ENCODE results near the gene MS4A18. TPM values are rescaled to one million over a fixed set of nuclear protein-coding genes. Genes with fewer than 3 reads are reported as not detected.

MS4A18 gene
- total RNA-seq, 2 experiments from 2014 or later: not detected

Other genes with a start within 250 kb of the MS4A18 start
- gene MS4A12, start 231.9 kb upstream of the MS4A18 start, total RNA-seq: not detected
- gene MS4A13, start 209.3 kb upstream of the MS4A18 start, total RNA-seq: not detected
- not detected for gene MS4A8, start 25.1 kb upstream of the MS4A18 start, total RNA-seq
- not detected for gene MS4A15, start 32.1 kb downstream of the MS4A18 start, total RNA-seq
- not detected for gene MS4A10, start 60.6 kb downstream of the MS4A18 start, total RNA-seq
- 10 to 100 TPM; 34.2 to 36.0 TPM for gene CCDC86, start 117.4 kb downstream of the MS4A18 start, total RNA-seq
- 1 to 10 TPM; 3.3 to 3.4 TPM for gene PTGDR2, start 131.2 kb downstream of the MS4A18 start, total RNA-seq
- gene ZP1, start 142.8 kb downstream of the MS4A18 start, total RNA-seq: under 1 TPM in 1 of 2 experiments, not detected in 1; 0.34 TPM
- 100 to 1,000 TPM; 161 TPM for gene PRPF19, start 181.9 kb downstream of the MS4A18 start, total RNA-seq
- 100 to 1,000 TPM; 136 to 139 TPM for gene TMEM109, start 189.4 kb downstream of the MS4A18 start, total RNA-seq
- gene TMEM132A, start 199.7 kb downstream of the MS4A18 start, total RNA-seq: under 1 TPM; 0.37 to 0.47 TPM
- 1 to 10 TPM; 2.0 to 2.2 TPM for gene SLC15A3, start 227.5 kb downstream of the MS4A18 start, total RNA-seq
- gene CD6, start 247.0 kb downstream of the MS4A18 start, total RNA-seq: 100 to 1,000 TPM; 214 to 222 TPM